H1 (cell line): ENCODE measurements around the gene RNF32. TPM values are rescaled to one million over a fixed set of nuclear protein-coding genes. Genes with fewer than 3 reads are reported as not detected.

Experiments used
- CTCF ChIA-PET: fragments of 300-600 bp; sonication (Branson Sonifier 250); formaldehyde crosslinking; loops from one replicate; lab custom pipeline; 2021; ENCODE audit not compliant: partially characterized antibody; lab: Charles Lee
- POLR2A ChIA-PET: fragments of 300-600 bp; sonication (Branson Sonifier 250); formaldehyde crosslinking; loops from one replicate; lab custom pipeline; 2021; ENCODE audit warnings: inconsistent platforms; ENCODE audit not compliant: partially characterized antibody; lab: Charles Lee
- DNase-seq, 2 experiments: peaks; one replicate each; pipeline versions ENCODE4 v3.0.0 to v3.0.0-alpha.2; 2010 to 2022; ENCODE audit warnings: low spot score in 2 of 2, low read depth in 1 of 2, mixed read lengths in 1 of 2
- FAIRE-seq: peaks from 2 replicates; lab custom pipeline; 2011; peaks lifted over from hg19 to GRCh38; lab: Jason Lieb, UNC
- H2AFZ ChIP-seq: 2 replicates; pipeline ENCODE4 v1.8.1; 2012; ENCODE audit warnings: low read length, inconsistent platforms
- H2AK5ac ChIP-seq: 2 replicates; pipeline ENCODE4 v1.6.1; 2013; ENCODE audit warnings: low read depth, low read length
- H2BK120ac ChIP-seq: replicated peaks from 2 replicates; pipeline ENCODE3; 2013; ENCODE audit warnings: low read depth, low read length, inconsistent platforms
- H2BK12ac ChIP-seq: 2 replicates; pipeline ENCODE4 v1.6.1; 2013; ENCODE audit warnings: low read depth, low read length
- H2BK15ac ChIP-seq: 2 replicates; pipeline ENCODE4 v1.6.1; 2013; ENCODE audit warnings: low read length
- H2BK20ac ChIP-seq: 2 replicates; pipeline ENCODE4 v1.6.1; 2013; ENCODE audit warnings: low read length
- H2BK5ac ChIP-seq: 2 replicates; pipeline ENCODE4 v1.6.1; 2013; ENCODE audit warnings: low read depth, low read length
- H3K14ac ChIP-seq: 2 replicates; pipeline ENCODE4 v1.6.1; 2013; ENCODE audit warnings: inconsistent platforms; ENCODE audit not compliant: insufficient read length
- H3K18ac ChIP-seq: 2 replicates; pipeline ENCODE4 v1.6.1; 2013; ENCODE audit warnings: low read length; ENCODE audit errors: extremely low read depth
- H3K23ac ChIP-seq: 2 replicates; pipeline ENCODE4 v1.6.1; 2013; ENCODE audit warnings: inconsistent platforms; ENCODE audit not compliant: insufficient read length
- H3K23me2 ChIP-seq: 2 replicates; pipeline ENCODE4 v1.6.1; 2013; ENCODE audit warnings: low read depth, low read length
- H3K27ac ChIP-seq: 2 replicates; pipeline ENCODE4 v1.6.1; 2011; ENCODE audit warnings: low read depth, low read length, inconsistent platforms
- H3K27me3 ChIP-seq, 4 experiments: replicated peaks in 1 of 4; 1 replicate in 1 of 4; 2 replicates in 3 of 4; pipeline versions ENCODE4 v1.6.1 to v1.8.1; 2011 to 2013; ENCODE audit warnings: low read length in 3 of 4, mild to moderate bottlenecking in 3 of 4, inconsistent platforms in 2 of 4, mixed read lengths in 2 of 4, moderate library complexity in 1 of 4; ENCODE audit not compliant: control insufficient read depth in 3 of 4, insufficient read depth in 3 of 4; ENCODE audit errors: extremely low read depth in 1 of 4
- H3K36me3 ChIP-seq, 4 experiments: 2 replicates each; pipeline versions ENCODE4 v1.6.1 to v1.8.1; 2011 to 2013; ENCODE audit warnings: mild to moderate bottlenecking in 4 of 4, low read length in 3 of 4, moderate library complexity in 2 of 4, control low read depth in 1 of 4, inconsistent platforms in 1 of 4; ENCODE audit not compliant: insufficient read depth in 4 of 4, control insufficient read depth in 2 of 4
- H3K4ac ChIP-seq: replicated peaks from 2 replicates; pipeline ENCODE3; 2013; ENCODE audit warnings: low read length, low read depth, mixed read lengths, inconsistent platforms; ENCODE audit not compliant: insufficient read length
- H3K4me1 ChIP-seq, 4 experiments: replicated peaks in 1 of 4; 1 replicate in 1 of 4; 2 replicates in 3 of 4; pipeline versions ENCODE4 v1.6.1 to v1.8.1; 2011 to 2013; ENCODE audit warnings: low read length in 3 of 4, inconsistent platforms in 2 of 4, mixed read lengths in 1 of 4; ENCODE audit not compliant: insufficient read depth in 4 of 4, control insufficient read depth in 3 of 4
- H3K4me2 ChIP-seq, 2 experiments: 2 replicates each; pipeline versions ENCODE4 v1.6.1 to v1.8.1; 2011 to 2013; ENCODE audit warnings: low read depth in 2 of 2, low read length in 2 of 2, control low read depth in 1 of 2, inconsistent platforms in 1 of 2, mild to moderate bottlenecking in 1 of 2; ENCODE audit not compliant: insufficient read depth in 1 of 2
- H3K4me3 ChIP-seq, 4 experiments: fragments of 200-600, 300-600 bp in 1 of 4; sonication (generic), shearing (Covaris generic), sonication (Bioruptor Twin) in 1 of 4; 2 replicates each; pipeline versions ENCODE4 v1.5.1 to v1.8.1; 2011 to 2016; ENCODE audit warnings: low read length in 4 of 4, low read depth in 3 of 4, control low read depth in 2 of 4, inconsistent platforms in 2 of 4, mild to moderate bottlenecking in 2 of 4, mixed read lengths in 1 of 4, moderate library complexity in 1 of 4; ENCODE audit not compliant: insufficient read depth in 2 of 4; ENCODE audit errors: extremely low read depth in 1 of 4
- H3K56ac ChIP-seq: replicated peaks from 2 replicates; pipeline ENCODE3; 2013; ENCODE audit warnings: low read depth, mild to moderate bottlenecking, mixed read lengths, low read length, inconsistent platforms; ENCODE audit not compliant: insufficient read length
- H3K79me1 ChIP-seq: 2 replicates; pipeline ENCODE4 v1.6.1; 2013; ENCODE audit warnings: low read depth, low read length, control low read depth
- H3K79me2 ChIP-seq, 2 experiments: 2 replicates each; pipeline versions ENCODE4 v1.6.1 to v1.8.1; 2012 to 2013; ENCODE audit warnings: low read length in 2 of 2, mild to moderate bottlenecking in 2 of 2, inconsistent platforms in 1 of 2; ENCODE audit not compliant: insufficient read depth in 2 of 2, control insufficient read depth in 1 of 2
- H3K9ac ChIP-seq, 4 experiments: replicated peaks in 1 of 4; 1 replicate in 1 of 4; 2 replicates in 3 of 4; pipeline versions ENCODE4 v1.6.1 to v1.8.1; 2011 to 2013; ENCODE audit warnings: low read depth in 3 of 4, low read length in 3 of 4, control low read depth in 2 of 4, mild to moderate bottlenecking in 2 of 4, moderate library complexity in 2 of 4, inconsistent platforms in 1 of 4; ENCODE audit errors: extremely low read depth in 1 of 4
- H3K9me3 ChIP-seq, 2 experiments: 2 replicates each; pipeline versions ENCODE4 v1.6.1 to v1.8.1; 2012 to 2013; ENCODE audit warnings: mild to moderate bottlenecking in 2 of 2, moderate library complexity in 2 of 2, control low read depth in 1 of 2, inconsistent platforms in 1 of 2, low read depth in 1 of 2, low read length in 1 of 2, mixed read lengths in 1 of 2; ENCODE audit not compliant: insufficient read depth in 2 of 2
- H4K20me1 ChIP-seq, 2 experiments: replicated peaks in 1 of 2; 2 replicates each; pipeline versions ENCODE3 to v1.8.1; 2011 to 2013; ENCODE audit warnings: inconsistent platforms in 2 of 2, low read length in 2 of 2, mild to moderate bottlenecking in 1 of 2; ENCODE audit not compliant: insufficient read depth in 2 of 2, control insufficient read depth in 1 of 2
- H4K5ac ChIP-seq: 2 replicates; pipeline ENCODE4 v1.6.1; 2013; ENCODE audit warnings: low read length, low read depth, mixed read lengths, inconsistent platforms; ENCODE audit not compliant: insufficient read length
- H4K8ac ChIP-seq: 2 replicates; pipeline ENCODE4 v1.8.0; 2013; ENCODE audit warnings: mild to moderate bottlenecking, moderate library complexity, low read length, inconsistent platforms; ENCODE audit not compliant: insufficient read depth; ENCODE audit errors: extremely low read depth
- H4K91ac ChIP-seq: replicated peaks from 2 replicates; pipeline ENCODE3; 2013; ENCODE audit warnings: low read length, mixed read lengths, inconsistent platforms; ENCODE audit not compliant: insufficient read length
- CTCF ChIP-seq, 3 experiments: IDR thresholded peaks; 1 replicate in 2 of 3; 2 replicates in 1 of 3; pipeline versions ENCODE4 v1.5.1 to v1.6.1; 2011; ENCODE audit warnings: low read length in 3 of 3, mild to moderate bottlenecking in 3 of 3, inconsistent platforms in 2 of 3, low read depth in 1 of 3, moderate library complexity in 1 of 3; ENCODE audit not compliant: insufficient read depth in 1 of 3; ENCODE audit errors: control extremely low read depth in 1 of 3
- PHF8 ChIP-seq: fragments of 200-600 bp; sonication (generic); conservative IDR thresholded peaks from 2 replicates; pipeline ENCODE4 v1.7.1; 2012; ENCODE audit warnings: low read depth, mild to moderate bottlenecking, inconsistent platforms, low read length, moderate library complexity
- YY1 ChIP-seq: IDR thresholded peaks from 2 replicates; pipeline ENCODE4 v1.6.1; 2011; ENCODE audit warnings: low read depth, mild to moderate bottlenecking, low read length
- WGBS, 2 experiments: shearing (Covaris generic) in 1 of 2; methylation state at CpG; one replicate each; pipeline versions ENCODE4 v1.1.6 to v1.1.7; 2013 to 2015; ENCODE audit warnings: low lambda C conversion rate in 2 of 2, mixed read lengths in 2 of 2, inconsistent platforms in 1 of 2, low coverage in 1 of 2, missing lambda C conversion rate in 1 of 2; ENCODE audit not compliant: insufficient replicate concordance in 2 of 2, insufficient coverage in 1 of 2, insufficient read length in 1 of 2; ENCODE audit errors: extremely low coverage in 1 of 2, missing lambda C conversion rate in 1 of 2; 5-methylcytosine and 5-hydroxymethylcytosine counted together
- polyA plus RNA-seq, 7 experiments: library from polyadenylated mRNA; depleted of rRNA in 3 of 7; stranded (reverse) in 5 of 7; unstranded in 2 of 7; fragments of >200 nt in 5 of 7; fragments of 200-250 nt in 2 of 7; gene quantifications; 1 replicate in 5 of 7; 2 replicates in 1 of 7; 4 replicates in 1 of 7; pipeline versions ENCODE4 v1.2.1 to v1.2.3, GENCODE V29; 2011 to 2013; ENCODE audit warnings: missing spikeins in 2 of 7, mixed read lengths in 2 of 7
- total RNA-seq: library from RNA; stranded (reverse); fragmentation: NEBNext Ultra II Directional; extraction: Animal tissue kit (Norgen Biotek cat#: 25700); gene quantifications from 2 replicates; pipeline ENCODE4 v1.2.1, GENCODE V29; 2021

Gene RNF32
- total and polyA plus RNA-seq, 2 of the 8 experiments (the other 6 are each of a cell fraction or from before 2014, with no cell fraction given) = 0.48 to 1.2 TPM

DNA sequence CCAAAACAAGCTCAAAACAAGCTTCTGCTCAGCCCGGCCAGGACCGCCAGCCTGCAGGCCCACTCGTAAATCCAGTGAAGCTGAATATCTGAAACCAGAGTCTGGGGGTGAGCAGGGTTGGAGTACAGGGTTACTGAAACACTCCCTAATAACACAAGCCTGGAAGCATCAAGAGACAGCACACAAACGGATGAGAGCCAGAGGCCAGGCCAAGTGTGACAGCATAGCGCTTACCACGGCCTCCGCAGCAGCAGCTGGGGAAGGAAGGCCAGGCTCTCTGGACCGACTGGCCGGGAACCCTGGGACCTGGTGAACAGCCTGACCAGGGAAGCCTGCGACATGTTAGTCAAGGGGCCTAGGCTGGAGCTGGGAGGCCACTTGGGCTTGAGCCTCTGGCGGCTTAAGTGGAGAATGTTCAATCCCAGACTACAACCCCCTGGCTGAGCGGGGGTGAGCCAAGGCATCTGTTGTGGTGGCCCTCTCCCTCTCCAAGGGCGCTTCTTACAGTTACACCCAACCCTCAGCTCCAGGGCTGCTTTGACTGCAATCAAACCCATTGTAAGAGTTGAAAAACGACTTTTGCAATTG, 21.7 kb upstream of the RNF32 start:
- H3K14ac ChIP-seq = no peak overlapping the region
- DNase-seq (no peak), FAIRE-seq (no peak)
- peak overlapping the region; percentile 79 for H3K18ac ChIP-seq
- 0 out of 2 replicates have a peak overlapping the region, but pooled peaks have one; percentile 13 for H2BK15ac ChIP-seq
- 80% methylated on average over 14 of the region's 14 CpGs; no CpG with 5 or more reads in 1 of the 2 experiments for WGBS, 2 experiments
- 0 out of 2 replicates have a peak overlapping the region, but pooled peaks have one; percentile 5 for H4K8ac ChIP-seq
- no peaks in the 10 kb centered on the region for H4K20me1 ChIP-seq
- no peaks in the 10 kb centered on the region for H3K9me3 ChIP-seq
- H3K4ac ChIP-seq = no peak overlapping the region
- no peak overlapping the region for H2AFZ ChIP-seq
- CTCF ChIA-PET = interaction anchor here (0.8 to 1.9 kb wide), 10 partner anchors 8 to 145 kb away, joined by 3 to 7 read pairs (median 4); no protein-coding TSS in a partner anchor
- H2BK20ac ChIP-seq = peak overlapping the region; percentile 73; the same call in 1 of the 2 replicates
- H4K5ac ChIP-seq = no peak overlapping the region
- H3K79me2 ChIP-seq = no peaks in the 10 kb centered on the region
- POLR2A ChIA-PET = interaction anchor here (1.2 to 2.3 kb wide), 4 partner anchors 10 to 40 kb away, joined by 4 to 5 read pairs (median 5); no protein-coding TSS in a partner anchor
- peak overlapping the region; percentile 67; the same call in 1 of the 2 replicates for H2BK5ac ChIP-seq
- H2AK5ac ChIP-seq = peak overlapping the region; percentile 54; the same call in 1 of the 2 replicates
- no peak overlapping the region for H3K4me3 ChIP-seq
- H3K4me2 ChIP-seq = peak overlapping the region; percentile 1 to 42; a peak in 2 of 4 replicates
- peak overlapping the region; percentile 85; the same call in 1 of the 2 replicates for H2BK12ac ChIP-seq
- peak overlapping the region; percentile 44 for H4K91ac ChIP-seq
- no peaks in the 10 kb centered on the region for H3K36me3 ChIP-seq
- no peak for TF ChIP-seq YY1
- no peak for TF ChIP-seq PHF8
- peak in 1 of 3 experiments; percentile 0; a peak in 1 of 4 replicates for TF ChIP-seq CTCF (IDR thresholded peaks at IDR 0.05; ENCODE audit: control extremely low read depth in 1 of 3, insufficient read depth in 1 of 3, low read depth in 1 of 3, low read length in 3 of 3)
- TF ChIP-seq, all 59 proteins: peak for 1
- H3K9ac ChIP-seq = no peak overlapping the region; a peak in 2 of 7 replicates
- H2BK120ac ChIP-seq = peak overlapping the region; percentile 67
- peak overlapping the region; percentile 40; the same call in 1 of the 2 replicates for H3K27ac ChIP-seq
- no peak overlapping the region for H3K23ac ChIP-seq
- H3K79me1 ChIP-seq = no peaks in the 10 kb centered on the region
- H3K4me1 ChIP-seq = peaks cover 7 to 15% (median 14%) of the 10 kb centered on the region in 4 experiments
- H3K27me3 ChIP-seq = peaks cover 0 to 22% (median 11%) of the 10 kb centered on the region in 4 experiments; a peak in 5 of 7 replicates
- H3K23me2 ChIP-seq = peaks cover 4% of the 10 kb centered on the region; the same call in 1 of the 2 replicates
- no peak overlapping the region for H3K56ac ChIP-seq
